Activated CD4-positive, alpha-beta memory T cell treated with anti-CD3 and anti-CD28 coated beads for 36 hours (primary cell): ENCODE results near the gene ZC2HC1B. TPM values are rescaled to one million over a fixed set of nuclear protein-coding genes. Genes with fewer than 3 reads are reported as not detected.

ENCODE experiments used
- CTCF ChIA-PET: fragments of 350-600 bp; sonication (Branson Sonifier 250); formaldehyde crosslinking; loops from one replicate; lab custom pipeline; 2021; ENCODE audit warnings: antibody characterized with exemption, inconsistent platforms; lab: Charles Lee
- POLR2A ChIA-PET: fragments of 350-600 bp; sonication (Branson Sonifier 250); formaldehyde crosslinking; loops from one replicate; lab custom pipeline; 2021; ENCODE audit warnings: antibody characterized with exemption; lab: Charles Lee
- DNase-seq: peaks from one replicate; pipeline ENCODE4 v3.0.0-alpha.2; 2020
- H3K27ac Mint-ChIP-seq: one replicate; pipeline ENCODE4 v1.8.0; 2021; ENCODE audit warnings: mixed read lengths
- H3K27me3 Mint-ChIP-seq: one replicate; pipeline ENCODE4 v1.8.0; 2021; ENCODE audit warnings: mixed read lengths
- H3K36me3 Mint-ChIP-seq: one replicate; pipeline ENCODE4 v1.8.0; 2021; ENCODE audit warnings: mixed read lengths
- H3K4me1 Mint-ChIP-seq: one replicate; pipeline ENCODE4 v1.8.0; 2021; ENCODE audit warnings: low read depth, mixed read lengths
- H3K4me3 Mint-ChIP-seq: one replicate; pipeline ENCODE4 v1.8.0; 2021; ENCODE audit warnings: mild to moderate bottlenecking, mixed read lengths
- H3K9me3 Mint-ChIP-seq: one replicate; pipeline ENCODE4 v1.8.0; 2021; ENCODE audit warnings: mixed read lengths
- intact Hi-C: fragments of 100-400 bp; cut with micrococcal nuclease; formaldehyde crosslinking; loops from one replicate; pipeline ENCODE4 v1.15.1; 2023
- total RNA-seq, 2 experiments: library from RNA; stranded (reverse); gene quantifications; one replicate each; pipeline ENCODE4 v1.2.3, GENCODE V29; 2021

The ZC2HC1B gene, protein sequence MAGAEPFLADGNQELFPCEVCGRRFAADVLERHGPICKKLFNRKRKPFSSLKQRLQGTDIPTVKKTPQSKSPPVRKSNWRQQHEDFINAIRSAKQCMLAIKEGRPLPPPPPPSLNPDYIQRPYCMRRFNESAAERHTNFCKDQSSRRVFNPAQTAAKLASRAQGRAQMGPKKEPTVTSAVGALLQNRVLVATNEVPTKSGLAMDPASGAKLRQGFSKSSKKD
- under 1 TPM in 1 of 2 experiments, not detected in 1; 0.24 TPM for total RNA-seq

DNA sequence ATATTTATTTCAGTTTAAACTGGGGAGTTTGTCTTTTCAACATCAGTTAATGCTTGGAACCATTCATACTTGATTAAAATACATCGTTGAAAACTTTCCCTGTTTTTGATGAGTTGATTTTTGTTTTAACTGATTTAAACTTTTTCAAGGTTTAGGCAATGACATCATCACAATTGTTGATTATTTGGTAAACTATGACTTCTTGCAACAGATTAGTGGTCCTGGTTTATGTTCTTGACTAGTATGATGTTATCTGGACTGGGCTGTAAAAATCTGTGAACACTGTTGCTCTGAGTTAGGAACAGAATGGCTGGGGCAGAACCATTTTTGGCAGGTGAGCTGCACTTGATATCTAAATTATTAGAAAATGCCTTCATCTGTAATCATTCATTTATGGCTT is at the start of gene ZC2HC1B:
TSS of gene ZC2HC1B (plus strand) at position 241 of the 400 bp plus-strand sequence. CDS start at position 307, 66 bp downstream.
- intact Hi-C loops, result no loop called here
- CTCF ChIA-PET, result no interaction called here
- H3K4me3 Mint-ChIP-seq, result no peak within 1 kb of the TSS
- H3K4me1 Mint-ChIP-seq, result no peaks in the 10 kb centered on the region
- no peaks in the 10 kb centered on the region for H3K27me3 Mint-ChIP-seq
- H3K27ac Mint-ChIP-seq, result no peak within 1 kb of the TSS
- POLR2A ChIA-PET, result no interaction called here
- no peak for DNase-seq
- H3K9me3 Mint-ChIP-seq, result no peaks in the 10 kb centered on the region
- H3K36me3 Mint-ChIP-seq, result peaks cover 46% of the 10 kb centered on the region

DNA sequence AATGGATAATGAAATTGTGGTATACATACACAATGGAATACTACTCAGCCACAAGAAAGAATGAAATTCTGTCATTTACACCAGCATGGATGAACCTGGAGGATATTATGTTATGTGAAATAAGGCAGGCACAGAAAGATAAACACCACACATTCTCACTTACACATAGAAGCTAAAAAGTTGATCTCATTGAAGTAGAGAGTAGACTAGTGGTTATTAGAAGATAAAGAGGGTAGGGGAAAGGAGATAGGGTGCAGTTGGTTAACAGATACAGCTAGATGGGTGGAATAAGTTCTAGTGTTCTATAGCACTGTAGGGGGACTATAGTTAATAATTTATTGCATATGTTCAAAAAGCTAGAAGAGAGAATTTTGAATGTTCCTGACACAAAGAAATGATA is 46.7 kb upstream of the ZC2HC1B start:
- ChIA-PET CTCF (interaction anchor here (1.3 kb wide), 1 partner anchor 242 kb away, joined by 4 read pairs; no protein-coding TSS in a partner anchor), POLR2A (no interaction called here)
- Mint-ChIP-seq H3K27ac (no peak overlapping the region), H3K27me3 (no peaks in the 10 kb centered on the region), H3K36me3 (peaks cover 1% of the 10 kb centered on the region), H3K4me3 (no peak overlapping the region), H3K9me3 (no peaks in the 10 kb centered on the region), H3K4me1 (no peaks in the 10 kb centered on the region)
- intact Hi-C loops, result no loop called here
- no peak for DNase-seq

DNA sequence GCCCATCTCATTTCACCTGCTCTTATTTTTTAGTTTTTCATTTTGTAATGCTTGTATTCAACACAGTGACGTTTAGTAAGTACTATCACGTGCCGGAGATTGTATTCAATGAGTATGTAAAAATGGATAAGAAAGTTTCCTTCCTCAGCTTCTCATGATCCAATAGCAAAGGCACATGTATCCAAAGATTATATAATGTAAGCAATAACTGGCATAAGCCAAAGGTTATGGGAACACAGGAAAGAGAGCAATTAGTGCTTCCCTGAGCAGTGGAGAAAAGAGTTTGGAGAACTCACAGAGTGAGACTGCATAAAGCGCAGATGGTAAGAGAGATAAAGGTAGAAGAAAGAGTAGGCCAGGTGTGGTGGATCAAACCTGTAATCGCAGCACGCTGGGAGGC is 42.9 kb upstream of the ZC2HC1B start:
- Mint-ChIP-seq H3K27me3 (no peaks in the 10 kb centered on the region), H3K36me3 (no peaks in the 10 kb centered on the region), H3K27ac (no peak overlapping the region), H3K4me3 (no peak overlapping the region), H3K4me1 (no peaks in the 10 kb centered on the region), H3K9me3 (no peaks in the 10 kb centered on the region)
- intact Hi-C loops, result no loop called here
- no peak for DNase-seq
- POLR2A ChIA-PET, result interaction anchor here (1.3 kb wide), 1 partner anchor 22 kb away, joined by 4 read pairs; the partner anchor contains the start of gene LTV1
- CTCF ChIA-PET, result interaction anchor here (1.2 kb wide), 1 partner anchor 246 kb away, joined by 3 read pairs; no protein-coding TSS in a partner anchor

DNA sequence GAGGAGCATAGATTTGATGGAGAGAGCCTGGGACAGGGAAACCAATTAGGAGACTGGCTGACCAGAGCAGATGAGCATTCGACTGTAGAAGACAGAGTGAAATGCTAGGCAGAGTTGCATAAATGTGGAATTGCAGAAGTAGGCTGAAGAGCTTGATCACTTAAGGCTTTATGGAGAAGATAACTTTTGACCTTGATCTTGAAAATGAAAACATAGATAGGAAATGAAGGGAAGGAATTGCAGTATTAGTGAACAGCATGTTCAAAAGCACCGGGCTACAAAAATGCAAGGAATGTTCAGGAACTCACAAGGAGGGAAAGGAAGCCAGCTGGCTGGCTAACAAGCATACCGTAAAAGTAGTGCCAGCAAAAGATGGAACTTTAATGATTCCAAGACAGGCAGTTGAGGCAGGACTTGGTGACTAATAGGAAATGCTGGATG is 41.7 kb upstream of the ZC2HC1B start:
- DNase-seq, result no peak
- Mint-ChIP-seq H3K4me3 (no peak overlapping the region), H3K27ac (no peak overlapping the region), H3K9me3 (no peaks in the 10 kb centered on the region), H3K4me1 (no peaks in the 10 kb centered on the region), H3K36me3 (no peaks in the 10 kb centered on the region), H3K27me3 (no peaks in the 10 kb centered on the region)
- POLR2A ChIA-PET, result no interaction called here
- CTCF ChIA-PET, result no interaction called here
- intact Hi-C loops, result no loop called here

DNA sequence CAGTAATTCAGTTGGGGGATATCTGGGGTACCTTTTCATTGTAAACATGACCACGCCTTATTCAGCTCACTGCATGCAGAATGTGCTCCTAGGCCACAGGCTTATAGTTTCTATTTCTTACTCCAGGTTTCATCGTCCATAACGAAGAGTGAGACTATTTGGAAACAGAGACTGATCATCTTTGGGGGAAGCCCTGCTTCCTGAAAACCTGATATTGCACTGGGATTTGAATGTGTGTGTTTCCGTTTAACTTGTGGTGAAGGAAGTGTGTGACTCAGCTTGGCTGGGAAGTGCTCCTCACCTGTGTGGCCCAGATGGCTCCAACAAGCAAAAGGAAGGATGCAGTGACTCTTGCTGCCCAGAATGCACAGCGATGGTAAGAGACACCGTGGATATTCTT is 40.7 kb upstream of the ZC2HC1B start:
- Mint-ChIP-seq H3K27me3 (no peaks in the 10 kb centered on the region), H3K27ac (no peak overlapping the region), H3K36me3 (no peaks in the 10 kb centered on the region), H3K9me3 (no peaks in the 10 kb centered on the region), H3K4me1 (no peaks in the 10 kb centered on the region), H3K4me3 (no peak overlapping the region)
- POLR2A ChIA-PET, result no interaction called here
- CTCF ChIA-PET, result interaction anchor here (1.3 kb wide), 1 partner anchor 248 kb away, joined by 4 read pairs; no protein-coding TSS in a partner anchor
- intact Hi-C loops, result no loop called here
- DNase-seq, result no peak

DNA sequence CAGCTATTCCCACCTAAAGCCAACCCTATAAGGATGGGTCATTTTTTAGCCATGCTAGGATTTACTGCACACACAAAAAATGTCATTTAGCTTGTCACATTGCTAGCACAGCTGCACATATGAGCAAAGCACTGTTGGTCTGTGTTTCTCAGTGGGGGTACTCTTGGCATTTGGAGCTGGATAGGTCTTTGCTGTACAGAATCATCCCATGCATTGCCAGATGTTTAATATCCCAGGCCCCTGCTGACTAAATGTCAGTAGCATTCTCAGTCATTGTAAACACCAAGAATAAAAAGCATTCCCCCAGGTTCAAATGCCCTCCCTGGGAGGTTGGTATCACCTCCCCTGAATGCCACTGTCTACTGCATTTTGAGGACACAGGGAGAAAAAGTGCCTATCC is 35.7 kb upstream of the ZC2HC1B start:
- DNase-seq, result no peak
- no peaks in the 10 kb centered on the region for H3K27me3 Mint-ChIP-seq
- no peaks in the 10 kb centered on the region for H3K36me3 Mint-ChIP-seq
- H3K27ac Mint-ChIP-seq, result no peak overlapping the region
- CTCF ChIA-PET, result interaction anchor here (0.6 kb wide), 1 partner anchor 13 kb away, joined by 3 read pairs; no protein-coding TSS in a partner anchor
- no peaks in the 10 kb centered on the region for H3K4me1 Mint-ChIP-seq
- no peak overlapping the region for H3K4me3 Mint-ChIP-seq
- H3K9me3 Mint-ChIP-seq, result no peaks in the 10 kb centered on the region
- intact Hi-C loops, result no loop called here
- POLR2A ChIA-PET, result interaction anchor here (0.9 kb wide), 1 partner anchor 14 kb away, joined by 3 read pairs; the partner anchor contains the start of gene LTV1

DNA sequence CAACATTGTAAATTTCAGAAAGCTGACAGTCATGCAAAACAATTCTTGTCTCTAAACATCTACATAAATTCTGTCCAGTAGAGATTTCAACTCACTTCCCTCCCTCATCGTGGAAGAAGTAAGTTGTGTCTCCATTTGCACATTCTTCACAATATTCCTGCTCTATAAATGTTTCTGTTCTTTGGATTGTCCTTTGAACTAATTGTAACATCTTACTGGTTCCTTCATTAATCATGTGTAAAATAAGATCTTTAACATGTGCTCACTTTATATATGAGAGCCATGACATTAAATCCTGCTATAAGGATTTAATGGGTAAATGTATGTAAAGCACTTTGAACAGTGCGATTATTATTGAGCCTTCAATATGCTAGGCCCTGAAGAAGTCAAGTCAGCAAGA is 28.1 kb upstream of the ZC2HC1B start:
- DNase-seq, result no peak
- Mint-ChIP-seq H3K27me3 (no peaks in the 10 kb centered on the region), H3K27ac (no peak overlapping the region), H3K9me3 (no peaks in the 10 kb centered on the region), H3K4me3 (no peak overlapping the region), H3K36me3 (no peaks in the 10 kb centered on the region), H3K4me1 (no peaks in the 10 kb centered on the region)
- intact Hi-C loops, result no loop called here
- ChIA-PET CTCF (interaction anchor here (1.8 kb wide), 1 partner anchor 261 kb away, joined by 5 read pairs; no protein-coding TSS in a partner anchor), POLR2A (no interaction called here)

DNA sequence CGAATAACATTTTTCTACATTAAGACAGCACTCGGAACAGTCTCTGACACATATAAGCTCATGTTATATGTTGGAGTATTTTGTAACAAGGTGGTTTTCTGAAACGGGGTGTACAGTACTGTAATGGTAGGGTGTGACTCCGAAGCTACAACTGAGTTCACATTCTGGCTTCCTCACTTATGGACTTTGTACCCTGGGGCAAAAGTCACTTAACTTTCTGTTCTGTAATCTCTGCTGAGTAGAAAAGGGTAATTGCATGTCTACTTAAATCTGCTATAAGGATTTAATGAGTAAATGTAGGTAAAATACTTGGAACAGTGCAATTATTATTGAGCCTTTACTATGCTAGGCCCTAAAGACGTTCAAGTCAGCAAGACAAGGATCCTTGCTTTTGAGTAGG is 25.9 kb upstream of the ZC2HC1B start:
- H3K36me3 Mint-ChIP-seq, result no peaks in the 10 kb centered on the region
- no peak for DNase-seq
- no peaks in the 10 kb centered on the region for H3K27me3 Mint-ChIP-seq
- no peak overlapping the region for H3K27ac Mint-ChIP-seq
- H3K9me3 Mint-ChIP-seq, result no peaks in the 10 kb centered on the region
- intact Hi-C loops, result no loop called here
- ChIA-PET POLR2A (no interaction called here), CTCF (no interaction called here)
- no peak overlapping the region for H3K4me3 Mint-ChIP-seq
- H3K4me1 Mint-ChIP-seq, result peaks cover 5% of the 10 kb centered on the region

DNA sequence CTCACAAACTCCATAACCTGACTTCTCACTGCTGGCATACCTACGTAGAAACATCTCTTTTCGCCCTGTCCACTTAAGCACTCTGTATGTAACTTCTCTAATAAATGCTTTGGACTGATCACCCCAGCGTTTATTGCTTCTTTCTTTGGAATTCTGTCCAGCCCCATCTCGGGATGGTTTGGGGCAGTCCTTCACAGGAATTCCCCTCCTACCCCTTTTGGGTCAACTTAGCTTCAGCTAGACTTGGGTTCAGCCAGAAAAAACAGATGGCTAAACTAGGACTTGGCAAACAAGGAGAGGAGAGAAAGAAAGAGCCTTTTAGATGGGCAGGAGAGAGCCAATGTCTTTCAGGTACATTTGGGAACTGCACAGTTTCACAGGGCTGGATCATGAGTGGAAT is 25.1 kb upstream of the ZC2HC1B start:
- no peaks in the 10 kb centered on the region for H3K27me3 Mint-ChIP-seq
- POLR2A ChIA-PET, result no interaction called here
- H3K36me3 Mint-ChIP-seq, result peaks cover 2% of the 10 kb centered on the region
- H3K27ac Mint-ChIP-seq, result no peak overlapping the region
- H3K4me3 Mint-ChIP-seq, result no peak overlapping the region
- intact Hi-C loops, result no loop called here
- CTCF ChIA-PET, result no interaction called here
- H3K9me3 Mint-ChIP-seq, result no peaks in the 10 kb centered on the region
- H3K4me1 Mint-ChIP-seq, result peaks cover 11% of the 10 kb centered on the region
- DNase-seq, result no peak

DNA sequence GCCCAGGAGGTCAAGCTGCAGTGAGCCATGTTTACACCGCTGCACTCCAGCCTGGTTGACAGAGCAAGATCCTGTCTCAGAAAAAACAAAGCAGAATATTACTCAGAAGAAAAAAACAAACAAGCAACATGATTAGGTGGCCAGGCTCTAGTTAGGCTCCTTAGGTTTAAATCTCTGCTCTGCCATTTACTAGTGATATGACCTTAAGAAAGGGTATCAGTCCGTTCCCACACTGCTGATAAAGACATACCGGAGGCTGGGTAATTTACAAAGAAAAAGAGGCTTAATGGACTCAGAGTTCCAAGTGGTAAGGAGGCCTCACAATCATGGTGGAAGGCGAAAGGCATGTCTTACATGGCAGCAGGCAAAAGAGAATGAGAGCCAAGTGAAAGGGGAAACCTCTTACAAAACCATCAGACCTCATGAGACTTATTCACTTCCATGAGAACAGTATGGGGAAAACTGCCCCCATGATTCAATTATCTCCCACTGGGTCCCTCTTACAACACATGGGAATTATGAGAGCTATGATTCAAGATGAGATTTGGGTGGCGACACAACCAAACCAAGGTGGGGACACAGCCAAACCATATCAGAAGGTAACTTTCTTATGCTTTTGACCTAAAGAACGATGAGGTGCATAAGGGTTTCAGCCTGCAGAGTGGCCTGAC is 23.5 kb upstream of the ZC2HC1B start:
- no peak for DNase-seq
- ChIA-PET CTCF (no interaction called here), POLR2A (no interaction called here)
- no peaks in the 10 kb centered on the region for H3K9me3 Mint-ChIP-seq
- intact Hi-C loops, result no loop called here
- H3K4me3 Mint-ChIP-seq, result no peak overlapping the region
- peaks cover 21% of the 10 kb centered on the region for H3K4me1 Mint-ChIP-seq
- H3K27me3 Mint-ChIP-seq, result no peaks in the 10 kb centered on the region
- no peak overlapping the region for H3K27ac Mint-ChIP-seq
- peaks cover 8% of the 10 kb centered on the region for H3K36me3 Mint-ChIP-seq

DNA sequence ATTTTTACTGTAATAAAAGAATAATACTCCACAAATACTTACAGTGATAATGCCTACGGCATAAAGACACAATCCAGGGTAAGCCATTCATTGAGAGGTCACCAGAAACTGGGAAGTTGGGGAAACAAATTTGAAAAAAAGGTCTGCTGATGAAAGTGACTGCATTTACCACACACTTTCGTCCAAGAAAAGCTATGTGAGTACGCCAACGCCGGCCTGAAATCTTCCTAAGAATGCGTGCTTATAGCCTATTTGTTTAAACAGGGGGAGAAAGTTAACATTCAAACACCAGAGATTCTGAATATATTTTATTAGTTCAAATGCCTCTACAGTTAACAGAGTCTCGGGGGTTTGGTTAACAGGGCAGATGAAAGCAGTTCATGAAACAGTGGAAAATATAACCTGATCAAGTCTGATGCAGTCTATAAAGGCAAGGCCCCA is 21.8 kb upstream of the ZC2HC1B start:
- Mint-ChIP-seq H3K27ac (peak overlapping the region; percentile 93), H3K27me3 (no peaks in the 10 kb centered on the region), H3K4me1 (peaks cover 25% of the 10 kb centered on the region), H3K4me3 (peak overlapping the region; percentile 93), H3K36me3 (peaks cover 23% of the 10 kb centered on the region), H3K9me3 (no peaks in the 10 kb centered on the region)
- ChIA-PET POLR2A (interaction anchor here (0.7 to 2.1 kb wide), 12 partner anchors 14 to 392 kb away, joined by 3 to 15 read pairs (median 4); partner anchors contain the start of genes ADAT2, PEX3 and SF3B5), CTCF (interaction anchor here (0.6 to 3.9 kb wide), 8 partner anchors 18 to 333 kb away, joined by 3 to 33 read pairs (median 6); no protein-coding TSS in a partner anchor)
- intact Hi-C loops, result loop anchor here (1.0 to 2.0 kb wide), 3 partner anchors 36 to 268 kb away; no protein-coding TSS in a partner anchor
- no peak for DNase-seq
